AG10803 (cell line): ENCODE data around the gene ARL14EPL.

Source experiments
- DNase-seq: peaks from one replicate; pipeline ENCODE4 v3.0.0; 2010; ENCODE audit warnings: low read depth
- H3K4me3 ChIP-seq: 2 replicates; pipeline ENCODE4 v1.5.1; 2011; ENCODE audit warnings: mild to moderate bottlenecking, low read length, control low read depth
- CTCF ChIP-seq: conservative IDR thresholded peaks from 2 replicates; pipeline ENCODE4 v1.5.1; 2011; ENCODE audit warnings: mild to moderate bottlenecking, low read length, control low read depth, inconsistent platforms

ARL14EPL gene

DNA sequence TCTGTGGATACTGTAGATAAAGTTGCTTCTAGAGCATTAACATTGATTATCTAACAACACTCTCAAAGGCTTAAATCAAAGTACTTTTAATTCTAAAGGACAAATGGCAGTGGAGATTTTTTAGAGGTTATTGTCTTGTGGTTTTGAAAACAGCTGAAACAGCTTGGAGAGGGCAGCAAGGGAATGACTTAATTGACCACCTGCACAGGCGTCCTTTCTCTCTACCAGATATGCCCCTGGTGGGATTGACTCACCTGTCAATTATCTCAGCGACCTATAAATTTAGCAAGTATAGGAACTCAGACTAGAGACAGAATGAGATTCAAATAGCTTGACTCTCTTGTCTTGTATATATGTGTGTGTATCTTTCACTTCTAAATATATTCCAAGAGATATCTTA, 13.5 kb downstream of the ARL14EPL start:
- TF ChIP-seq CTCF: no peak
- DNase-seq: no peak
- no peak overlapping the region for H3K4me3 ChIP-seq

DNA sequence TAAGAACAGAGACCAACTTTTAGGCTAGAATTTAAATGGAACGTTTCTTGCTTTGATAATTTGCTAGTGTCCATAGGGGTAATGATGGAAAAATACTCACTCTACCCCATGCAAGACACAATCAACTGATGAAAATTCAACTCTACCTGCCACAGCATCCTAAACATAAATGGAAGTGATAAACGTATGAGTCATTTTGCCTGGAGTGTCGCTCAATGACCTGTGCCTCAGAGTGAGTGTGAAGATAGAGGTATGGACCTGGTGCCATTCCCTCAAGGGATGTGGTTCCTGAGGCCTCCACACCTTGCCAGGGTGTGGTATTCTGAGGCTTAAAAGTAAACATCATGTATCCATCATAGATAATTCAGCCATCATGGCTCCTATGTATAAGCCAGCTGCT, 14.0 kb downstream of the ARL14EPL start:
- TF ChIP-seq CTCF: no peak
- H3K4me3 ChIP-seq: no peak overlapping the region
- DNase-seq: no peak

DNA sequence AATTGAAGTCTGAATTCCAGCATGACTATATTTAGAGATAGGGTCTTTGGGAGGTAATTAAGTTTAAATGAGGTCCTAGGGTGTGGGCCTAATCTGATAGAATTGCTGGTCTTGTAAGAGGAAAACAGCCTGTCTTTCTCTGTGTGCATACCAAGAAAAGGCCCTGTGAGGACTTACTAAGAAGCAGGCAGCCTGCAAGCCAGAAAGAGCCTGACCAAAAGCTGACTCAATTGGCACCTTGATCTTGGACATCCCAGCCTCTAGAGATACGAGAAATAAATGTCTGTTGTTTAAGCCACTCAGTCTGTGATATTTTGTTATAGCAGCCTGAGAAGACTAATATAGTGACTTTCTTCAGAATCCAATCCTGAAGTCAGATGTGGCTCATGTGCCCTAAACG, 14.6 kb downstream of the ARL14EPL start:
- H3K4me3 ChIP-seq: no peak overlapping the region
- TF ChIP-seq CTCF: no peak
- no peak for DNase-seq

GRCh38 chr5:116058346-116058936, 26.2 kb downstream of the ARL14EPL start:
- no peak for DNase-seq
- TF ChIP-seq CTCF: no peak

GRCh38 chr5:116062352-116062751, 30.1 kb downstream of the ARL14EPL start:
- DNase-seq: no peak
- H3K4me3 ChIP-seq: no peak overlapping the region
- TF ChIP-seq CTCF: no peak

More at GRCh38 chr5:116058346-116058936, 26.2 kb downstream of the ARL14EPL start:
- H3K4me3 ChIP-seq: no peak overlapping the region

- TF ChIP-seq CTCF: no peak
- peak; percentile 22 for DNase-seq
- H3K4me3 ChIP-seq: no peak overlapping the region
Measured at GRCh38 chr5:116063950-116064349, 31.7 kb downstream of the ARL14EPL start.

DNA sequence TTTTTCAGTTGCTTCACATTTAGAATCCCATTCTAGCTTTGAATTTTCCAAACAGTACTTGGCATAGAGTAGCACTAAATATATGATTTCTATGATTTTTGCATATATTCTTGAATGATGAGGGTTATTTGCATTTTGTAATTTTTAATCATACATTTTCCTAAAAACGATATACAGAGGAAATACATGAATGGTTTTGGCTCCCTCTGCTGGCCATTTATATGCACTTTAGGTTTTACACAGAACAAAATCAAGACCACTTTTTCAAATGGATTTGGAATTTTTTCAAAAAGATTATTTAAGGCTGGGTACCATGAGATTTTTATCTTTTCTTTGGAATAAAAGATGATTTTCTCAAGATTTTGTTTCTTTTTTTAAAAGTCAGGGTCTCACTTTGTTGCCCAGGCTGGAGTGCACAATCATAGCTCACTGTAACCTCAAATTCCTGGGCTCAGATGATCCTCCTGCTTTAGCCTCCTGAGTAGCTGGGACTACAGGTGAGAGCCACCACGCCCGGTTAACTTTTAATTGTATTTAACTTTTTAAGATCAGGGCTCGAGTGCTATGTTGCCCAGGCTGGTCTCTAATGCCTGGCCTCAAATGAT, 35.9 kb downstream of the ARL14EPL start:
- peak; percentile 60 for DNase-seq
- peak; percentile 83 for TF ChIP-seq CTCF
- H3K4me3 ChIP-seq: no peak overlapping the region
